HUES48 (cell line): ENCODE results near the gene KDM6A.

Source experiments
- H3K27ac ChIP-seq: one replicate; pipeline ENCODE4 v1.7.0; 2013; ENCODE audit warnings: low read depth, low read length, inconsistent platforms
- H3K27me3 ChIP-seq: 2 replicates; pipeline ENCODE4 v1.6.1; 2013; ENCODE audit warnings: mild to moderate bottlenecking, low read length; ENCODE audit not compliant: control insufficient read depth, insufficient read depth
- H3K36me3 ChIP-seq: 2 replicates; pipeline ENCODE4 v1.6.1; 2013; ENCODE audit warnings: low read length; ENCODE audit not compliant: control insufficient read depth, insufficient read depth
- H3K4me1 ChIP-seq: 2 replicates; pipeline ENCODE4 v1.6.1; 2013; ENCODE audit warnings: mild to moderate bottlenecking, low read length; ENCODE audit not compliant: control insufficient read depth, insufficient read depth
- H3K4me3 ChIP-seq: 2 replicates; pipeline ENCODE4 v1.5.1; 2013; ENCODE audit warnings: mild to moderate bottlenecking, low read depth, low read length
- H3K9ac ChIP-seq: 2 replicates; pipeline ENCODE4 v1.6.1; 2013; ENCODE audit warnings: mild to moderate bottlenecking, low read depth, low read length, moderate library complexity
- H3K9me3 ChIP-seq: 2 replicates; pipeline ENCODE4 v1.6.1; 2013; ENCODE audit warnings: low read length; ENCODE audit not compliant: control insufficient read depth, insufficient read depth

Gene KDM6A

DNA sequence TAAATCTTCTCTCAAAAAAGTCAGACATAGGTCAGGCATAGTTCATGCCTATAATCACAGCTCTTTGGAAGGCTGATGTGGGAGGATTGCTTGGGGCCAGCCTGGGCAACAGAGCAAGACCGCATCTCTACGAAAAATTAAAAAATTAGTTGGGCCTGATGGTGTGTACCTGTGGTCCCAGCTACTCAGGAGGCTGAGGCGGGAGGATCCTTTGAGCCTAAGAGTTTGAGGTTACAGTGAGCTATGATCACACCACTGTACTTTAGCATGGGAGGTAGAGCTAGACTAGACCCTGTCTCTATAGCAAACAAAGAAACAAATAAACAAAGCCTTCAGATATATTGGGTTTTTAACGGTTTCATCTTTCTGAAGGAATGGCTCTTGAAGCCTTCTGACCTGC, 265.5 kb downstream of the KDM6A start:
- no peaks in the 10 kb centered on the region for H3K27me3 ChIP-seq
- H3K4me3 ChIP-seq = no peak overlapping the region
- no peak overlapping the region for H3K9ac ChIP-seq
- peaks cover 10% of the 10 kb centered on the region; the same call in 1 of the 2 replicates for H3K9me3 ChIP-seq
- H3K36me3 ChIP-seq = no peaks in the 10 kb centered on the region
- H3K27ac ChIP-seq = no peak overlapping the region
- no peaks in the 10 kb centered on the region for H3K4me1 ChIP-seq

DNA sequence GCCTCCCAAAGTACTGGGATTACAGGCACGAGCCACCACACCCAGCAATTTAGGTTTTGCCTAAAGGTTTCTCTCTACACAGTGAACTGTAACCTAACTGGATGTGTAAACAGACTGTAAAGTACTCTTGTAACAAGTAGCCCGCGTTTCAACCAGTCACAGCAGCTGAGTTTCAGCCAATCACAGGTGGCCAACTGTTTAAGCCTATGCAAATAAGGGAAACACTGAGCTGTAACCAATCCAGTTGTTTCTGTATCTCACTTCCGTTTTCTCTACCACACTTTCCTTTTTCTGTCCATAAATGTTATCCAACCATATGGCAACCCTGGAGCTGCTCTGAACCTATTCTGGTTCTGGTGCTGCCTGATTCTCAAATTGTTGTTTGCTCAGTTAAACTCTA, 267.8 kb downstream of the KDM6A start:
- H3K27ac ChIP-seq = no peak overlapping the region
- no peaks in the 10 kb centered on the region for H3K27me3 ChIP-seq
- no peaks in the 10 kb centered on the region for H3K36me3 ChIP-seq
- H3K4me3 ChIP-seq = no peak overlapping the region
- peaks cover 14% of the 10 kb centered on the region; the same call in 1 of the 2 replicates for H3K9me3 ChIP-seq
- H3K9ac ChIP-seq = no peak overlapping the region
- no peaks in the 10 kb centered on the region for H3K4me1 ChIP-seq

DNA sequence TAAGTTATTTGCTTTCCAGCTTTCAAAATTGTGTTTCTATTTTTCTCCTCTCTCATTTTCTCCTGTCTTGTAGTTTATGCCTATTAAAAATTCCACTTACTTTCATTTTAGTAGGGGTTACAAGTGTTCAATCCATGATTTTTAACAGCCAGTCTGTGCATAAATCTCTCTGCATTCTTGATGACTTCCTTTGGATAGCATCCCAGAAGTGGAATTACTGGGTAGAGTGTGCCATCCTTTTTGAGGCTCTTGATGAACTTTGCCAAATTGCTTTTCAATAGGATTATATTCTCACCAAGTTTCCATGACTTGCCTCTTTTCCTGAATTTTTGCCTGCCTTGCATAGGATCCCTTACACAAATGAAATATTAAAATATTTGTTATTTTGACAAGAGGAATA, 269.2 kb downstream of the KDM6A start:
- Histone ChIP-seq H3K9me3 (peaks cover 19% of the 10 kb centered on the region; the same call in 1 of the 2 replicates), H3K4me3 (no peak overlapping the region), H3K27me3 (no peaks in the 10 kb centered on the region), H3K9ac (no peak overlapping the region), H3K4me1 (no peaks in the 10 kb centered on the region), H3K36me3 (no peaks in the 10 kb centered on the region), H3K27ac (no peak overlapping the region)

DNA sequence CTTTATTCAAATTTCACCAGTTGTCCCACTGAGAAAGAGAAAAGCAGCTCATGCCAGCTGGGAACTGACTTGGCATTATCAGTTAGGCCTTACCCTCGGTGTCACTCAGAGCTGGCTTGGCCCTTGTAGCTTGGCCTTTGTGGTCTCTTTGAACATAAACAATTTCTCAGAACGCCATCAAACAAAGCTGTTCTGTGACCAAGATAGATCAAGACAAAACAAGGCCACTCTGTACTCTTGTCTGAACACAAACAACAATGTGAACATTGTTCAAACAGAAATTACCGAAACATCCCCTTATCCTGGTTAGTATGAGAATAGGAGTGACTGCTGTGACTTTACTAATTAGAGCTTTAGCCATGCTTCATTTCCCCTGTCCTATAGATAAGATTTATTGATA, 270.5 kb downstream of the KDM6A start:
- no peaks in the 10 kb centered on the region for H3K4me1 ChIP-seq
- peaks cover 19% of the 10 kb centered on the region; the same call in 1 of the 2 replicates for H3K9me3 ChIP-seq
- no peak overlapping the region for H3K9ac ChIP-seq
- no peaks in the 10 kb centered on the region for H3K27me3 ChIP-seq
- no peaks in the 10 kb centered on the region for H3K36me3 ChIP-seq
- H3K27ac ChIP-seq = no peak overlapping the region
- no peak overlapping the region for H3K4me3 ChIP-seq

DNA sequence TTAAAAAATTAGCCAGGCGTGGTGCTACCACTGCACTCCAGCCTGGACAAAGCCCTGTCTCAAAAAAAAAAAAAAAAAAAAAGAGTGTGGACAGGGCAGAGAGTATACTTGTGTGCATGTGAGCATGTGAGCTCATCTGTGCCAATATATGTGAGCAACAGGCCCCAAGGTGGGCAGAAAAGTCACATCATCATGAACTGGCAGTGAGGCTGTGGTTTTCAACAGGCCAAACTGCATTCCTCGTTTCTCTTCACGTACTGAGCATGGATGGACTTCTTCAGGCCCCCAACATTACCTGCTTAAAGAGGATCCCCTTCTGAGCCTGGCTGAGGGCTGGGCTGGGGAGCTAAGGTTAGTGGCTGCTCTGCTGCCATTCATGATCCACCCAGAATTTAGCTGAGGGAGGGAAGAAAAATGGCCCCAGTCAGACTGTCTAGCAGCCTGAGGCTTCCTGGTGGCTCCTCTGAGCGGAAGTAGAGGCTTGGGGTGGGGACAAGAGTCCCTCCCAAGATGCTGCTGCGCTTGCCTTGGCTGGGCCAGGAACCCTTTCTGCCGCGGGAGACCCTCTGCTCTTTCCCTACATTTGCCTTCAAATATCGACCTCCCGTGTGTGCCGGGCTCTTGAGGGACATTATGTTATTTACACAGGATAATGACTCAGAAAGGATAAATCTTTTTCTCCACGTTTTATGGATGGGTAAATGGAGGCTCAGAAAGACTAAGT, 272.7 kb downstream of the KDM6A start:
- Histone ChIP-seq H3K4me1 (no peaks in the 10 kb centered on the region), H3K27me3 (no peaks in the 10 kb centered on the region), H3K9ac (no peak overlapping the region), H3K4me3 (no peak overlapping the region), H3K27ac (no peak overlapping the region), H3K9me3 (peaks cover 19% of the 10 kb centered on the region), H3K36me3 (no peaks in the 10 kb centered on the region)

DNA sequence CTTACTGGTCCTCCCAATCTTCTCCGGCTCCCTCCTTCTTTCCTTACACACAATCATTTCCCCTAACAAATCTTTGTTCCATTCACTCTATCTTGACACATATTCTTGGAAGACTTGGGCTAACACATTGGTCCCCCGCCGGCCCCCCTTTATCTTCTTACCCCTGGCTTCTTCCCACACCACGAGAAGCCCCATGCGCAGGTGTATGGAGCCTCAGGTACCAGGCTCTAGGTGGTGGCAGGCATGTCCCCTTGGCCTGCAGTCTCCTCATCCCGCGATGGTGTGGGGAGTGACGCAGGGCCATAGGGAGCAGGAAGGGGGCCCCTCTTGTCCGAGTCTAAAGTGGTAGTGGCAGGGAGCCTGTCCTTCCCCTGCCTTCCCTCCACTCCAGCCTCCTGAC, 277.8 kb downstream of the KDM6A start:
- Histone ChIP-seq H3K4me1 (no peaks in the 10 kb centered on the region), H3K4me3 (no peak overlapping the region), H3K27ac (no peak overlapping the region), H3K27me3 (no peaks in the 10 kb centered on the region), H3K36me3 (no peaks in the 10 kb centered on the region), H3K9me3 (peaks cover 5% of the 10 kb centered on the region; the same call in 1 of the 2 replicates), H3K9ac (no peak overlapping the region)

DNA sequence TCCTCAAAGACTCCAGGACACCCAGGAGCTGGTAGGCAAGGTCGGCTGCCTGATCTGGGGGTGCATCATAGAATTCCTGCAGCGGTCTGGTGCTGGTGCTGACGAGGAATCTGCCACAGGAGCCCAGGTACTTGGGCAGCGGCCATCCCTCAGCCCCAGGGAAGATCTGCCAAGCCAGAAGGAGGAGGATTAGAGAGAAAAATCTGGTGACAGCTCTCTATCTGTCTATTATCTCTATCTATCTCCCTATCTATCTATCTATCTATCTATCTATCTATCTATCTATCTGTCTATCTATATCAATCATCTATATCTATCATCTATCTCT, 281.0 kb downstream of the KDM6A start:
- no peak overlapping the region for H3K4me3 ChIP-seq
- H3K36me3 ChIP-seq = no peaks in the 10 kb centered on the region
- H3K27me3 ChIP-seq = no peaks in the 10 kb centered on the region
- H3K4me1 ChIP-seq = no peaks in the 10 kb centered on the region
- H3K27ac ChIP-seq = no peak overlapping the region
- no peaks in the 10 kb centered on the region; the same call in 1 of the 2 replicates for H3K9me3 ChIP-seq
- H3K9ac ChIP-seq = no peak overlapping the region

DNA sequence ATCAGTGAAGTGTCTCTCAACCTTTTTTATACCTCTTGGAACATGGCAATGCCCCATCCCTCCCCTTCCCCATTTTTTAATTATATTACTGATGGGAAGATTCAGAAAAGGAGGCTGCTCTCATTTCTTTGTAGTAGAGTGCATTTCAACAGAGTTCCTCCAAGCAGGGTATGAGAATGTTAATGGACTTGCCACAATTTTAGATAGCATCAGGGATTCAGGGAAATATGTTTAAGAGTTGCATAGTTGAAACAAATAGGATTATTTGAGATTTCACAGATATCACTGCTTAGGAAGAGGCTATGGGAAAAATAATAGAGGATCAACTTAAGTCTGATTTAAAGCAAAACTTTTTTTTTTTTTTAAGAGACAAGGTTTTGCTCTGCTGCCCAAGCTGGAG, 281.5 kb downstream of the KDM6A start:
- no peaks in the 10 kb centered on the region; the same call in 1 of the 2 replicates for H3K9me3 ChIP-seq
- no peak overlapping the region for H3K9ac ChIP-seq
- no peak overlapping the region for H3K27ac ChIP-seq
- H3K36me3 ChIP-seq = no peaks in the 10 kb centered on the region
- H3K4me3 ChIP-seq = no peak overlapping the region
- no peaks in the 10 kb centered on the region for H3K4me1 ChIP-seq
- H3K27me3 ChIP-seq = no peaks in the 10 kb centered on the region

DNA sequence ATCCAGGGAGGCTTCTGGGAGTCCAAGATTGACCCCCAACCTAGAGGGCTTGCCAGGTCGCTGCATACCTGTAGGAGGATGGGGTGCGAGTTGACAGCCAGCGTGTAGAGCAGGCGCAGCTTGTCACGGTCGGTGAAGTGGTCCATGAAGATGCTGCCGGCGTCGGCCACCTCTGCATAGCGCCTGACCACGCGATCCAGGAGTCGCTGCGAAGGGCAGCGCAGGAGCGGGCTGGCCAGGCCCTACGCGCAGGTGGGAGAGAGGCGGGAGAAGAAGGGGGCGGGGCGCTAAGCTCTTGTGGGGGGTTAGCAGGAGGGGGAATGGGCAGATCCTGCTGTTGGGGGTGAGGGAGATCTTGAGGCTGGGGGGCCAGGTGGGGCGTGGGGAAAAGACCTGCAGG, 284.7 kb downstream of the KDM6A start:
- Histone ChIP-seq H3K9ac (no peak overlapping the region), H3K4me1 (no peaks in the 10 kb centered on the region), H3K4me3 (no peak overlapping the region), H3K27me3 (no peaks in the 10 kb centered on the region), H3K36me3 (no peaks in the 10 kb centered on the region), H3K27ac (no peak overlapping the region), H3K9me3 (peaks cover 19% of the 10 kb centered on the region)
